Keratinocyte (primary cell): ENCODE measurements around the gene C1QTNF5. TPM values are rescaled to one million over a fixed set of nuclear protein-coding genes. Genes with fewer than 3 reads are reported as not detected.

Source experiments
- DNase-seq: peaks from one replicate; pipeline ENCODE4 v3.0.0-alpha.2; 2011; ENCODE audit warnings: low read depth, missing footprints, low spot score
- FAIRE-seq: peaks from 2 replicates; lab custom pipeline; 2011; peaks lifted over from hg19 to GRCh38; lab: Jason Lieb, UNC
- H2AFZ ChIP-seq: 2 replicates; pipeline ENCODE4 v1.6.0; 2012; ENCODE audit warnings: low read length, control low read depth, inconsistent platforms; ENCODE audit not compliant: control insufficient read depth
- H3K27ac ChIP-seq: 2 replicates; pipeline ENCODE4 v1.5.1; 2011; ENCODE audit warnings: low read length; ENCODE audit not compliant: control insufficient read depth, insufficient read depth
- H3K27me3 ChIP-seq: 3 replicates; pipeline ENCODE4 v1.6.0; 2011; ENCODE audit warnings: low read length; ENCODE audit not compliant: control insufficient read depth, insufficient read depth; ENCODE audit errors: extremely low read depth
- H3K36me3 ChIP-seq, 2 experiments: 2 replicates in 1 of 2; 3 replicates in 1 of 2; pipeline ENCODE4 v1.5.1; 2011; ENCODE audit warnings: low read length in 2 of 2, mild to moderate bottlenecking in 1 of 2; ENCODE audit not compliant: control insufficient read depth in 2 of 2, insufficient read depth in 2 of 2; ENCODE audit errors: extremely low read depth in 1 of 2
- H3K4me1 ChIP-seq: 3 replicates; pipeline ENCODE4 v1.5.1; 2011; ENCODE audit warnings: low read length; ENCODE audit not compliant: control insufficient read depth, insufficient read depth; ENCODE audit errors: extremely low read depth
- H3K4me2 ChIP-seq: 3 replicates; pipeline ENCODE4 v1.6.0; 2011; ENCODE audit warnings: low read depth, low read length; ENCODE audit not compliant: control insufficient read depth, insufficient read depth; ENCODE audit errors: extremely low read depth
- H3K4me3 ChIP-seq, 3 experiments: fragments of 200-600 bp in 1 of 3; sonication (generic) in 1 of 3; 2 replicates in 2 of 3; 3 replicates in 1 of 3; pipeline ENCODE4 v1.5.1; 2011 to 2016; ENCODE audit warnings: low read length in 3 of 3, mild to moderate bottlenecking in 3 of 3, control low read depth in 2 of 3, inconsistent platforms in 1 of 3, low read depth in 1 of 3, mixed read lengths in 1 of 3, mixed run types in 1 of 3, moderate library complexity in 1 of 3; ENCODE audit not compliant: control insufficient read depth in 2 of 3, insufficient read depth in 2 of 3; ENCODE audit errors: extremely low read depth in 1 of 3
- H3K79me2 ChIP-seq: 2 replicates; pipeline ENCODE4 v1.6.0; 2012; ENCODE audit warnings: low read length; ENCODE audit not compliant: control insufficient read depth, insufficient read depth
- H3K9ac ChIP-seq: 3 replicates; pipeline ENCODE4 v1.6.0; 2011; ENCODE audit warnings: low read length; ENCODE audit not compliant: control insufficient read depth, insufficient read depth; ENCODE audit errors: extremely low read depth
- H3K9me1 ChIP-seq: 3 replicates; pipeline ENCODE4 v1.6.0; 2011; ENCODE audit warnings: low read length; ENCODE audit not compliant: control insufficient read depth, insufficient read depth; ENCODE audit errors: extremely low read depth
- H3K9me3 ChIP-seq: 2 replicates; pipeline ENCODE4 v1.5.1; 2012; ENCODE audit warnings: low read depth, low read length; ENCODE audit not compliant: control insufficient read depth
- H4K20me1 ChIP-seq: 3 replicates; pipeline ENCODE4 v1.6.0; 2011; ENCODE audit warnings: low read length; ENCODE audit not compliant: control insufficient read depth, insufficient read depth; ENCODE audit errors: extremely low read depth
- EZH2 ChIP-seq: IDR thresholded peaks from one replicate; pipeline ENCODE4 v1.6.1; 2012; ENCODE audit warnings: inconsistent platforms, mild to moderate bottlenecking, low read length, moderate library complexity
- dilution Hi-C: fragments of 300-500 bp; cut with MboI; formaldehyde crosslinking; loops from one replicate; pipeline ENCODE4 v1.7.0; 2020; ENCODE audit warnings: low sequenced_read_pairs; ENCODE audit not compliant: extremely low pct_ligation_motif_present
- polyA plus RNA-seq, 5 experiments: library from polyadenylated mRNA; depleted of rRNA in 3 of 5; stranded (reverse) in 3 of 5; stranded (forward) in 1 of 5; unstranded in 1 of 5; fragments of >200 nt; gene quantifications; 1 replicate in 1 of 5; 2 replicates in 3 of 5; 3 replicates in 1 of 5; pipeline versions ENCODE4 v1.2.1 to v1.2.3, GENCODE V29; 2011 to 2012; ENCODE audit warnings: missing spikeins in 2 of 5, low read depth in 1 of 5, low replicate concordance in 1 of 5
- TF ChIP-seq, protein P1 (sequence below), 3 experiments: IDR thresholded peaks in 1 of 3; conservative IDR thresholded peaks in 1 of 3; optimal IDR thresholded peaks in 1 of 3; 2 replicates in 2 of 3; 3 replicates in 1 of 3; pipeline versions ENCODE3 to v1.5.1; 2011; ENCODE audit warnings: low read length in 3 of 3, mild to moderate bottlenecking in 3 of 3, moderate library complexity in 2 of 3, control low read depth in 1 of 3, inconsistent platforms in 1 of 3; ENCODE audit not compliant: insufficient read depth in 2 of 3; ENCODE audit errors: extremely low read depth in 1 of 3

Gene C1QTNF5
- polyA plus RNA-seq, 1 donor (not counting 4 experiments of a cell fraction or from before 2014, with no cell fraction given) = not detected

DNA sequence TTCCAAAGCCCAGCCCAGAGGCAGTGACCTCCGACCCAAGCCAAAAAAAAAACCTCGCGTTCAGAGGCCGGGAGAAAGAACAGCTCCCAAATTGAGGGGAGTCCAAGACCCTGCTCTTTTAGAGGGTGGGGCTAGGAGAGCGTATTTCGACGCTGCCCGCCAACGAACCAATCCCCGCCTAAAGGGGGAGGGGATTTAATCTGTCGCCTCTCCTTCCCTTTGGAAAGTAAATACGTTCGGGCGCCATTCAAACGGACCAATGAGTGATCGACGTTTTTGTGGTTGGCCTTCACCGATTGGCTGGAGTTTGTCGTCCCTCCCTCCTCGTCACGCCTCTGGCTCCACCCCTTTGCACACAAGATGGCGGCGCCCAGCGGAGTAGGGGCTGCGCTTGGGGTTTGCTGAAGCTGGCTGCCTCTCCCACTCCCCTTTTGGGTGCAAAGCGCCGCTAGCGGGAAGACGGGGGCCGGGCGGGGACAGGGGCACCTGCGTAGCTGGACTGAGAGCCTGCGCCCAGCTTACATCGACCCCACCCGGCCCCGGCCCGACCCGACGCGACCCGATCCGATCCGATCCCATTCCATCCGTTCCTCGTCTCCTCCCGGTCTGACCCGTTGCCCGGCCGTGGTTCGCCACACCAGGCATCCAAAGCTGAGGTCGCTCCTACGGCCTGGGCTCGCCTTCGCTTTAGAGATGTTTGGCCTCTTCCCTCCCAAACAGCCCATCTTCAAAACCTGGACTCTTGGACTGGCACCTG lies 6.3 kb downstream of the C1QTNF5 start, which contains the start of gene RNF26:
RNF26 (plus strand) TSS at position 354 of the 757 bp plus-strand sequence. CDS start 596 bp downstream, outside the sequence.
- Histone ChIP-seq H3K4me3 (peak within 1 kb of the TSS; percentile 83 to 97 (median 96)), H3K27me3 (peaks cover 4% of the 10 kb centered on the region), H3K9me3 (no peaks in the 10 kb centered on the region), H4K20me1 (peaks cover 3% of the 10 kb centered on the region), H3K4me1 (peaks cover 19% of the 10 kb centered on the region), H3K9me1 (no peaks in the 10 kb centered on the region), H3K36me3 (peaks cover 4 to 14% of the 10 kb centered on the region in 2 experiments), H3K4me2 (peak within 1 kb of the TSS; percentile 99), H2AFZ (peak within 1 kb of the TSS; percentile 92), H3K9ac (peak within 1 kb of the TSS; percentile 91), H3K27ac (peak within 1 kb of the TSS; percentile 87), H3K79me2 (peaks cover 26% of the 10 kb centered on the region)
- TF ChIP-seq, protein P1, sequence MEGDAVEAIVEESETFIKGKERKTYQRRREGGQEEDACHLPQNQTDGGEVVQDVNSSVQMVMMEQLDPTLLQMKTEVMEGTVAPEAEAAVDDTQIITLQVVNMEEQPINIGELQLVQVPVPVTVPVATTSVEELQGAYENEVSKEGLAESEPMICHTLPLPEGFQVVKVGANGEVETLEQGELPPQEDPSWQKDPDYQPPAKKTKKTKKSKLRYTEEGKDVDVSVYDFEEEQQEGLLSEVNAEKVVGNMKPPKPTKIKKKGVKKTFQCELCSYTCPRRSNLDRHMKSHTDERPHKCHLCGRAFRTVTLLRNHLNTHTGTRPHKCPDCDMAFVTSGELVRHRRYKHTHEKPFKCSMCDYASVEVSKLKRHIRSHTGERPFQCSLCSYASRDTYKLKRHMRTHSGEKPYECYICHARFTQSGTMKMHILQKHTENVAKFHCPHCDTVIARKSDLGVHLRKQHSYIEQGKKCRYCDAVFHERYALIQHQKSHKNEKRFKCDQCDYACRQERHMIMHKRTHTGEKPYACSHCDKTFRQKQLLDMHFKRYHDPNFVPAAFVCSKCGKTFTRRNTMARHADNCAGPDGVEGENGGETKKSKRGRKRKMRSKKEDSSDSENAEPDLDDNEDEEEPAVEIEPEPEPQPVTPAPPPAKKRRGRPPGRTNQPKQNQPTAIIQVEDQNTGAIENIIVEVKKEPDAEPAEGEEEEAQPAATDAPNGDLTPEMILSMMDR (optimal IDR thresholded peaks at IDR 0.05 in 1 of 3, IDR thresholded peaks at IDR 0.05 in 1 of 3, conservative IDR thresholded peaks at IDR 0.05 in 1 of 3; ENCODE audit: extremely low read depth in 1 of 3, insufficient read depth in 2 of 3, low read length in 3 of 3) = no peak
- TF ChIP-seq EZH2 = no peak
- DNase-seq (peak; percentile 85), FAIRE-seq (peak; percentile 97)
- dilution Hi-C loops = no loop called here

DNA sequence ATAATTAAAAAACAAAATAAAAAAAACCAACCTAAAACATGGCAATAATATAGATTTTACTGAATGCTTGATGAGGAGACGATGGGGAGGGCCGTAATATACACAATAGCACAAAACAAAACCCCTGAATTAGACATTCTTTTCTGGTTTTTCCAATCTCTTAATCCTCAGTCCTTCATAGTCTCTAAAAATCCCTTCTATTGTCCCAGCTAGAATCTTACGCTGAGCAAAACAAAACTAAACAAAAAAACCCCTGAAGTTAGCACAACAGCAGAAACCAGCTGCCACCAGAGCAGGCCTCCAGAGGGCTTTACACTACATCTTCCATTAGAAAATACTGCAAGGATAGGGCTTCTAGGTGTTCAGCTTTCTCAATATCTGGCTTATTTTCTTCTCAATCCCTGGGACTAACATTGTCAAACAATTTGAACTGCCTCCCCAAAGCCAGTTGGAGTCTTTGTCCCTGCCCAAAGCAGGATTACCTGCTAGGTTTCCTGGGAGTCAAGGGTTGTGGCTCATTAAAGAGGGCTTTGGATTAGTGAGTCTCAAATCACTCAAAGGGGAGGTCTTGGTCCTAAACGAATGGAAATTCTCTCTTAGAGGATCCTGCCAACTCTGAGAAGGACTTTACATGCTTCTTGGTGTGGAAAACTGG lies 8.4 kb downstream of the C1QTNF5 start:
- Histone ChIP-seq H3K9me3 (no peaks in the 10 kb centered on the region), H3K27ac (no peak overlapping the region), H3K4me2 (no peak overlapping the region), H3K9me1 (no peaks in the 10 kb centered on the region), H3K4me1 (peaks cover 13% of the 10 kb centered on the region), H4K20me1 (no peaks in the 10 kb centered on the region), H3K27me3 (no peaks in the 10 kb centered on the region), H3K4me3 (no peak overlapping the region), H3K79me2 (peaks cover 23% of the 10 kb centered on the region), H3K36me3 (peaks cover 4 to 14% of the 10 kb centered on the region in 2 experiments), H3K9ac (no peak overlapping the region), H2AFZ (no peak overlapping the region)
- TF ChIP-seq EZH2 = no peak
- TF ChIP-seq, protein P1 (optimal IDR thresholded peaks at IDR 0.05 in 1 of 3, IDR thresholded peaks at IDR 0.05 in 1 of 3, conservative IDR thresholded peaks at IDR 0.05 in 1 of 3; ENCODE audit: extremely low read depth in 1 of 3, insufficient read depth in 2 of 3, low read length in 3 of 3) = no peak
- no peak for DNase-seq
- no peak for FAIRE-seq
- dilution Hi-C loops = no loop called here
